Activated naive CD4-positive, alpha-beta T cell treated with anti-CD3 and anti-CD28 coated beads for 36 hours (primary cell): ENCODE data around the gene NRAP. TPM values are rescaled to one million over a fixed set of nuclear protein-coding genes. Genes with fewer than 3 reads are reported as not detected.
"Not testable (repeated sequence)": the region's sequence is repeated elsewhere in the genome, so short reads cannot be mapped to it uniquely, and the experiment has no call there.

Source experiments
- CTCF ChIA-PET: fragments of 350-600 bp; sonication (Branson Sonifier 250); formaldehyde crosslinking; loops from one replicate; lab custom pipeline; 2021; ENCODE audit warnings: antibody characterized with exemption; lab: Charles Lee
- DNase-seq: peaks from one replicate; pipeline ENCODE4 v3.0.0-alpha.2; 2020
- H3K27ac Mint-ChIP-seq: one replicate; pipeline ENCODE4 v1.8.0; 2021; ENCODE audit warnings: mild to moderate bottlenecking, mixed read lengths
- H3K27me3 Mint-ChIP-seq: one replicate; pipeline ENCODE4 v1.8.0; 2021; ENCODE audit warnings: low read depth, mixed read lengths
- H3K36me3 Mint-ChIP-seq: one replicate; pipeline ENCODE4 v1.8.0; 2021; ENCODE audit warnings: low read depth, mixed read lengths
- H3K4me1 Mint-ChIP-seq: one replicate; pipeline ENCODE4 v1.8.0; 2021; ENCODE audit warnings: low read depth, mixed read lengths
- H3K4me3 Mint-ChIP-seq: one replicate; pipeline ENCODE4 v1.8.0; 2021; ENCODE audit warnings: mild to moderate bottlenecking, moderate library complexity, mixed read lengths
- H3K9me3 Mint-ChIP-seq: one replicate; pipeline ENCODE4 v1.8.0; 2021; ENCODE audit warnings: mixed read lengths
- intact Hi-C: fragments of 100-400 bp; cut with micrococcal nuclease; formaldehyde crosslinking; loops from one replicate; pipeline ENCODE4 v1.15.1; 2023
- total RNA-seq, 2 experiments: library from RNA; stranded (reverse); gene quantifications; one replicate each; pipeline ENCODE4 v1.2.3, GENCODE V29; 2021

NRAP gene
- total RNA-seq, 2 experiments from 2014 or later, result not detected

- intact Hi-C loops, result loop anchor here (1.0 to 10.0 kb wide), 11 partner anchors 281 to 1293 kb away; partner anchors contain the start of gene CCDC186
- CTCF ChIA-PET, result interaction anchor here (0.7 to 2.2 kb wide), 4 partner anchors 10 to 32 kb away, joined by 3 to 6 read pairs (median 4); no protein-coding TSS in a partner anchor
- peaks cover 17% of the 10 kb centered on the region for H3K9me3 Mint-ChIP-seq
- H3K27ac Mint-ChIP-seq, result peak overlapping the region; percentile 67
- H3K27me3 Mint-ChIP-seq, result no peaks in the 10 kb centered on the region
- H3K36me3 Mint-ChIP-seq, result peaks cover 20% of the 10 kb centered on the region
- peak; percentile 51 for DNase-seq
- H3K4me3 Mint-ChIP-seq, result peak overlapping the region; percentile 83
- H3K4me1 Mint-ChIP-seq, result peaks cover 39% of the 10 kb centered on the region
Measured at GRCh38 chr10:113680190-113681111, 16.6 kb upstream of the NRAP start.

GRCh38 chr10:113679463-113680189 lies 15.8 kb upstream of the NRAP start, which contains the start of gene CASP7:
Gene CASP7 (plus strand): TSS chr10:113679912. CDS start chr10:113697494, 17,582 bp downstream.
- Mint-ChIP-seq H3K4me3 (peak within 1 kb of the TSS; percentile 83), H3K36me3 (peaks cover 16% of the 10 kb centered on the region), H3K4me1 (peaks cover 39% of the 10 kb centered on the region), H3K27me3 (no peaks in the 10 kb centered on the region), H3K9me3 (peaks cover 12% of the 10 kb centered on the region), H3K27ac (peak within 1 kb of the TSS; percentile 68)
- DNase-seq, result peak; percentile 77
- intact Hi-C loops, result loop anchor here (1.0 to 10.0 kb wide), 10 partner anchors 173 to 1292 kb away; no protein-coding TSS in a partner anchor
- CTCF ChIA-PET, result interaction anchor here (0.6 to 2.2 kb wide), 15 partner anchors 10 to 559 kb away, joined by 3 to 6 read pairs (median 4); partner anchors contain the start of gene VWA2

- Mint-ChIP-seq H3K4me1 (peaks cover 5% of the 10 kb centered on the region), H3K27ac (no peak overlapping the region), H3K27me3 (peaks cover 5% of the 10 kb centered on the region), H3K36me3 (peaks cover 3% of the 10 kb centered on the region), H3K9me3 (peaks cover 5% of the 10 kb centered on the region), H3K4me3 (no peak overlapping the region)
- intact Hi-C loops, result no loop called here
- CTCF ChIA-PET, result interaction anchor here (2.3 kb wide), 1 partner anchor 13 kb away, joined by 5 read pairs; no protein-coding TSS in a partner anchor
- peak; percentile 18 for DNase-seq
Measured at GRCh38 chr10:113666682-113667252, 2.9 kb upstream of the NRAP start.

- peaks cover 5% of the 10 kb centered on the region for H3K27me3 Mint-ChIP-seq
- H3K4me3 Mint-ChIP-seq, result no peak overlapping the region
- CTCF ChIA-PET, result no interaction called here
- peaks cover 5% of the 10 kb centered on the region for H3K9me3 Mint-ChIP-seq
- intact Hi-C loops, result no loop called here
- no peak overlapping the region for H3K27ac Mint-ChIP-seq
- no peak for DNase-seq
- H3K4me1 Mint-ChIP-seq, result peaks cover 5% of the 10 kb centered on the region
- H3K36me3 Mint-ChIP-seq, result peaks cover 3% of the 10 kb centered on the region
Measured at GRCh38 chr10:113665806-113666354, 2.0 kb upstream of the NRAP start.

GRCh38 chr10:113665352-113665751 lies 1.5 kb upstream of the NRAP start:
- Mint-ChIP-seq H3K4me3 (no peak overlapping the region), H3K9me3 (peaks cover 5% of the 10 kb centered on the region), H3K27me3 (peaks cover 5% of the 10 kb centered on the region), H3K36me3 (peaks cover 3% of the 10 kb centered on the region), H3K4me1 (peaks cover 5% of the 10 kb centered on the region), H3K27ac (no peak overlapping the region)
- CTCF ChIA-PET, result no interaction called here
- intact Hi-C loops, result no loop called here
- no peak for DNase-seq

GRCh38 chr10:113663142-113663541 lies 699 bp downstream of the NRAP start:
- no peaks in the 10 kb centered on the region for H3K36me3 Mint-ChIP-seq
- DNase-seq, result no peak
- peaks cover 5% of the 10 kb centered on the region for H3K4me1 Mint-ChIP-seq
- no peak overlapping the region for H3K4me3 Mint-ChIP-seq
- no peaks in the 10 kb centered on the region for H3K9me3 Mint-ChIP-seq
- H3K27ac Mint-ChIP-seq, result no peak overlapping the region
- intact Hi-C loops, result no loop called here
- CTCF ChIA-PET, result no interaction called here
- peaks cover 7% of the 10 kb centered on the region for H3K27me3 Mint-ChIP-seq

- no peaks in the 10 kb centered on the region for H3K9me3 Mint-ChIP-seq
- H3K36me3 Mint-ChIP-seq, result no peaks in the 10 kb centered on the region
- CTCF ChIA-PET, result interaction anchor here (0.6 kb wide), 1 partner anchor 572 kb away, joined by 3 read pairs; no protein-coding TSS in a partner anchor
- no peak for DNase-seq
- H3K4me3 Mint-ChIP-seq, result no peak overlapping the region
- peaks cover 7% of the 10 kb centered on the region for H3K27me3 Mint-ChIP-seq
- intact Hi-C loops, result no loop called here
- H3K27ac Mint-ChIP-seq, result no peak overlapping the region
- no peaks in the 10 kb centered on the region for H3K4me1 Mint-ChIP-seq
Measured at GRCh38 chr10:113661332-113661731, 2.5 kb downstream of the NRAP start.

- CTCF ChIA-PET, result no interaction called here
- intact Hi-C loops, result no loop called here
- no peak for DNase-seq
- Mint-ChIP-seq H3K27me3 (peaks cover 10% of the 10 kb centered on the region), H3K36me3 (no peaks in the 10 kb centered on the region), H3K27ac (no peak overlapping the region), H3K4me3 (no peak overlapping the region), H3K4me1 (no peaks in the 10 kb centered on the region), H3K9me3 (no peaks in the 10 kb centered on the region)
Measured at GRCh38 chr10:113657544-113657943, 6.3 kb downstream of the NRAP start.

- H3K36me3 Mint-ChIP-seq, result no peaks in the 10 kb centered on the region
- H3K4me1 Mint-ChIP-seq, result no peaks in the 10 kb centered on the region
- H3K27ac Mint-ChIP-seq, result no peak overlapping the region
- H3K27me3 Mint-ChIP-seq, result peaks cover 10% of the 10 kb centered on the region
- intact Hi-C loops, result no loop called here
- H3K4me3 Mint-ChIP-seq, result no peak overlapping the region
- CTCF ChIA-PET, result no interaction called here
- DNase-seq, result no peak
- H3K9me3 Mint-ChIP-seq, result no peaks in the 10 kb centered on the region
Measured at GRCh38 chr10:113656896-113657295, 6.9 kb downstream of the NRAP start.

GRCh38 chr10:113652456-113652855 lies 11.4 kb downstream of the NRAP start:
- DNase-seq, H3K4me3 Mint-ChIP-seq, H3K4me1 Mint-ChIP-seq, H3K9me3 Mint-ChIP-seq, CTCF ChIA-PET, intact Hi-C loops, H3K36me3 Mint-ChIP-seq, H3K27ac Mint-ChIP-seq: not testable (repeated sequence)
- peaks cover 11% of the 10 kb centered on the region for H3K27me3 Mint-ChIP-seq

GRCh38 chr10:113651898-113652297 lies 11.9 kb downstream of the NRAP start:
- no peak overlapping the region for H3K27ac Mint-ChIP-seq
- no peak overlapping the region for H3K4me3 Mint-ChIP-seq
- CTCF ChIA-PET, result no interaction called here
- no peaks in the 10 kb centered on the region for H3K36me3 Mint-ChIP-seq
- intact Hi-C loops, result no loop called here
- DNase-seq, result no peak
- H3K9me3 Mint-ChIP-seq, result no peaks in the 10 kb centered on the region
- peaks cover 14% of the 10 kb centered on the region for H3K27me3 Mint-ChIP-seq
- no peaks in the 10 kb centered on the region for H3K4me1 Mint-ChIP-seq

- CTCF ChIA-PET, result no interaction called here
- H3K27me3 Mint-ChIP-seq, result peaks cover 15% of the 10 kb centered on the region
Measured at GRCh38 chr10:113651021-113651420, 12.8 kb downstream of the NRAP start.

More at GRCh38 chr10:113651021-113651420, 12.8 kb downstream of the NRAP start:
- no peak for DNase-seq
- H3K4me1 Mint-ChIP-seq, result no peaks in the 10 kb centered on the region
- no peaks in the 10 kb centered on the region for H3K36me3 Mint-ChIP-seq
- H3K9me3 Mint-ChIP-seq, result no peaks in the 10 kb centered on the region
- intact Hi-C loops, result no loop called here
- H3K27ac Mint-ChIP-seq, result no peak overlapping the region
- no peak overlapping the region for H3K4me3 Mint-ChIP-seq
